H1 (cell line): ENCODE measurements around the gene CAPS. TPM values are rescaled to one million over a fixed set of nuclear protein-coding genes. Genes with fewer than 3 reads are reported as not detected.

Source experiments
- CTCF ChIA-PET: fragments of 300-600 bp; sonication (Branson Sonifier 250); formaldehyde crosslinking; loops from one replicate; lab custom pipeline; 2021; ENCODE audit not compliant: partially characterized antibody; lab: Charles Lee
- POLR2A ChIA-PET: fragments of 300-600 bp; sonication (Branson Sonifier 250); formaldehyde crosslinking; loops from one replicate; lab custom pipeline; 2021; ENCODE audit warnings: inconsistent platforms; ENCODE audit not compliant: partially characterized antibody; lab: Charles Lee
- DNase-seq, 2 experiments: peaks; one replicate each; pipeline versions ENCODE4 v3.0.0 to v3.0.0-alpha.2; 2010 to 2022; ENCODE audit warnings: low spot score in 2 of 2, low read depth in 1 of 2, mixed read lengths in 1 of 2
- FAIRE-seq: peaks from 2 replicates; lab custom pipeline; 2011; peaks lifted over from hg19 to GRCh38; lab: Jason Lieb, UNC
- H2AFZ ChIP-seq: 2 replicates; pipeline ENCODE4 v1.8.1; 2012; ENCODE audit warnings: low read length, inconsistent platforms
- H2AK5ac ChIP-seq: 2 replicates; pipeline ENCODE4 v1.6.1; 2013; ENCODE audit warnings: low read depth, low read length
- H2BK120ac ChIP-seq: replicated peaks from 2 replicates; pipeline ENCODE3; 2013; ENCODE audit warnings: low read depth, low read length, inconsistent platforms
- H2BK12ac ChIP-seq: 2 replicates; pipeline ENCODE4 v1.6.1; 2013; ENCODE audit warnings: low read depth, low read length
- H2BK15ac ChIP-seq: 2 replicates; pipeline ENCODE4 v1.6.1; 2013; ENCODE audit warnings: low read length
- H2BK20ac ChIP-seq: 2 replicates; pipeline ENCODE4 v1.6.1; 2013; ENCODE audit warnings: low read length
- H2BK5ac ChIP-seq: 2 replicates; pipeline ENCODE4 v1.6.1; 2013; ENCODE audit warnings: low read depth, low read length
- H3K14ac ChIP-seq: 2 replicates; pipeline ENCODE4 v1.6.1; 2013; ENCODE audit warnings: inconsistent platforms; ENCODE audit not compliant: insufficient read length
- H3K18ac ChIP-seq: 2 replicates; pipeline ENCODE4 v1.6.1; 2013; ENCODE audit warnings: low read length; ENCODE audit errors: extremely low read depth
- H3K23ac ChIP-seq: 2 replicates; pipeline ENCODE4 v1.6.1; 2013; ENCODE audit warnings: inconsistent platforms; ENCODE audit not compliant: insufficient read length
- H3K23me2 ChIP-seq: 2 replicates; pipeline ENCODE4 v1.6.1; 2013; ENCODE audit warnings: low read depth, low read length
- H3K27ac ChIP-seq: 2 replicates; pipeline ENCODE4 v1.6.1; 2011; ENCODE audit warnings: low read depth, low read length, inconsistent platforms
- H3K27me3 ChIP-seq, 4 experiments: replicated peaks in 1 of 4; 1 replicate in 1 of 4; 2 replicates in 3 of 4; pipeline versions ENCODE4 v1.6.1 to v1.8.1; 2011 to 2013; ENCODE audit warnings: low read length in 3 of 4, mild to moderate bottlenecking in 3 of 4, inconsistent platforms in 2 of 4, mixed read lengths in 2 of 4, moderate library complexity in 1 of 4; ENCODE audit not compliant: control insufficient read depth in 3 of 4, insufficient read depth in 3 of 4; ENCODE audit errors: extremely low read depth in 1 of 4
- H3K36me3 ChIP-seq, 4 experiments: 2 replicates each; pipeline versions ENCODE4 v1.6.1 to v1.8.1; 2011 to 2013; ENCODE audit warnings: mild to moderate bottlenecking in 4 of 4, low read length in 3 of 4, moderate library complexity in 2 of 4, control low read depth in 1 of 4, inconsistent platforms in 1 of 4; ENCODE audit not compliant: insufficient read depth in 4 of 4, control insufficient read depth in 2 of 4
- H3K4ac ChIP-seq: replicated peaks from 2 replicates; pipeline ENCODE3; 2013; ENCODE audit warnings: low read length, low read depth, mixed read lengths, inconsistent platforms; ENCODE audit not compliant: insufficient read length
- H3K4me1 ChIP-seq, 4 experiments: replicated peaks in 1 of 4; 1 replicate in 1 of 4; 2 replicates in 3 of 4; pipeline versions ENCODE4 v1.6.1 to v1.8.1; 2011 to 2013; ENCODE audit warnings: low read length in 3 of 4, inconsistent platforms in 2 of 4, mixed read lengths in 1 of 4; ENCODE audit not compliant: insufficient read depth in 4 of 4, control insufficient read depth in 3 of 4
- H3K4me2 ChIP-seq, 2 experiments: 2 replicates each; pipeline versions ENCODE4 v1.6.1 to v1.8.1; 2011 to 2013; ENCODE audit warnings: low read depth in 2 of 2, low read length in 2 of 2, control low read depth in 1 of 2, inconsistent platforms in 1 of 2, mild to moderate bottlenecking in 1 of 2; ENCODE audit not compliant: insufficient read depth in 1 of 2
- H3K4me3 ChIP-seq, 4 experiments: fragments of 200-600, 300-600 bp in 1 of 4; sonication (generic), shearing (Covaris generic), sonication (Bioruptor Twin) in 1 of 4; 2 replicates each; pipeline versions ENCODE4 v1.5.1 to v1.8.1; 2011 to 2016; ENCODE audit warnings: low read length in 4 of 4, low read depth in 3 of 4, control low read depth in 2 of 4, inconsistent platforms in 2 of 4, mild to moderate bottlenecking in 2 of 4, mixed read lengths in 1 of 4, moderate library complexity in 1 of 4; ENCODE audit not compliant: insufficient read depth in 2 of 4; ENCODE audit errors: extremely low read depth in 1 of 4
- H3K56ac ChIP-seq: replicated peaks from 2 replicates; pipeline ENCODE3; 2013; ENCODE audit warnings: low read depth, mild to moderate bottlenecking, mixed read lengths, low read length, inconsistent platforms; ENCODE audit not compliant: insufficient read length
- H3K79me1 ChIP-seq: 2 replicates; pipeline ENCODE4 v1.6.1; 2013; ENCODE audit warnings: low read depth, low read length, control low read depth
- H3K79me2 ChIP-seq, 2 experiments: 2 replicates each; pipeline versions ENCODE4 v1.6.1 to v1.8.1; 2012 to 2013; ENCODE audit warnings: low read length in 2 of 2, mild to moderate bottlenecking in 2 of 2, inconsistent platforms in 1 of 2; ENCODE audit not compliant: insufficient read depth in 2 of 2, control insufficient read depth in 1 of 2
- H3K9ac ChIP-seq, 4 experiments: replicated peaks in 1 of 4; 1 replicate in 1 of 4; 2 replicates in 3 of 4; pipeline versions ENCODE4 v1.6.1 to v1.8.1; 2011 to 2013; ENCODE audit warnings: low read depth in 3 of 4, low read length in 3 of 4, control low read depth in 2 of 4, mild to moderate bottlenecking in 2 of 4, moderate library complexity in 2 of 4, inconsistent platforms in 1 of 4; ENCODE audit errors: extremely low read depth in 1 of 4
- H3K9me3 ChIP-seq, 2 experiments: 2 replicates each; pipeline versions ENCODE4 v1.6.1 to v1.8.1; 2012 to 2013; ENCODE audit warnings: mild to moderate bottlenecking in 2 of 2, moderate library complexity in 2 of 2, control low read depth in 1 of 2, inconsistent platforms in 1 of 2, low read depth in 1 of 2, low read length in 1 of 2, mixed read lengths in 1 of 2; ENCODE audit not compliant: insufficient read depth in 2 of 2
- H4K20me1 ChIP-seq, 2 experiments: replicated peaks in 1 of 2; 2 replicates each; pipeline versions ENCODE3 to v1.8.1; 2011 to 2013; ENCODE audit warnings: inconsistent platforms in 2 of 2, low read length in 2 of 2, mild to moderate bottlenecking in 1 of 2; ENCODE audit not compliant: insufficient read depth in 2 of 2, control insufficient read depth in 1 of 2
- H4K5ac ChIP-seq: 2 replicates; pipeline ENCODE4 v1.6.1; 2013; ENCODE audit warnings: low read length, low read depth, mixed read lengths, inconsistent platforms; ENCODE audit not compliant: insufficient read length
- H4K8ac ChIP-seq: 2 replicates; pipeline ENCODE4 v1.8.0; 2013; ENCODE audit warnings: mild to moderate bottlenecking, moderate library complexity, low read length, inconsistent platforms; ENCODE audit not compliant: insufficient read depth; ENCODE audit errors: extremely low read depth
- H4K91ac ChIP-seq: replicated peaks from 2 replicates; pipeline ENCODE3; 2013; ENCODE audit warnings: low read length, mixed read lengths, inconsistent platforms; ENCODE audit not compliant: insufficient read length
- BCL11A ChIP-seq, 2 experiments: IDR thresholded peaks; one replicate each; pipeline ENCODE4 v1.6.1; 2011; ENCODE audit warnings: low read depth in 2 of 2, low read length in 2 of 2, mild to moderate bottlenecking in 2 of 2
- CTCF ChIP-seq, 3 experiments: IDR thresholded peaks; 1 replicate in 2 of 3; 2 replicates in 1 of 3; pipeline versions ENCODE4 v1.5.1 to v1.6.1; 2011; ENCODE audit warnings: low read length in 3 of 3, mild to moderate bottlenecking in 3 of 3, inconsistent platforms in 2 of 3, low read depth in 1 of 3, moderate library complexity in 1 of 3; ENCODE audit not compliant: insufficient read depth in 1 of 3; ENCODE audit errors: control extremely low read depth in 1 of 3
- RNF2 ChIP-seq: fragments of 200-900, 300-1000 bp; sonication (generic); IDR thresholded peaks from 2 replicates; pipeline ENCODE4 v1.7.1; 2016; ENCODE audit warnings: borderline replicate concordance, low read depth, mild to moderate bottlenecking, antibody characterized with exemption, low read length; ENCODE audit not compliant: poor library complexity, severe bottlenecking; ENCODE audit errors: missing control alignments
- SUZ12 ChIP-seq: fragments of 200-600 bp; sonication (generic); IDR thresholded peaks from 2 replicates; pipeline ENCODE4 v1.6.1; 2012; ENCODE audit warnings: mild to moderate bottlenecking, inconsistent platforms, low read length, moderate library complexity, mixed read lengths
- ZNF274 ChIP-seq: IDR thresholded peaks from 2 replicates; pipeline ENCODE4 v1.7.0; 2012; ENCODE audit warnings: low read length, borderline replicate concordance; ENCODE audit errors: extremely low read depth
- WGBS, 2 experiments: shearing (Covaris generic) in 1 of 2; methylation state at CpG; one replicate each; pipeline versions ENCODE4 v1.1.6 to v1.1.7; 2013 to 2015; ENCODE audit warnings: low lambda C conversion rate in 2 of 2, mixed read lengths in 2 of 2, inconsistent platforms in 1 of 2, low coverage in 1 of 2, missing lambda C conversion rate in 1 of 2; ENCODE audit not compliant: insufficient replicate concordance in 2 of 2, insufficient coverage in 1 of 2, insufficient read length in 1 of 2; ENCODE audit errors: extremely low coverage in 1 of 2, missing lambda C conversion rate in 1 of 2; 5-methylcytosine and 5-hydroxymethylcytosine counted together
- polyA plus RNA-seq, 7 experiments: library from polyadenylated mRNA; depleted of rRNA in 3 of 7; stranded (reverse) in 5 of 7; unstranded in 2 of 7; fragments of >200 nt in 5 of 7; fragments of 200-250 nt in 2 of 7; gene quantifications; 1 replicate in 5 of 7; 2 replicates in 1 of 7; 4 replicates in 1 of 7; pipeline versions ENCODE4 v1.2.1 to v1.2.3, GENCODE V29; 2011 to 2013; ENCODE audit warnings: missing spikeins in 2 of 7, mixed read lengths in 2 of 7
- total RNA-seq: library from RNA; stranded (reverse); fragmentation: NEBNext Ultra II Directional; extraction: Animal tissue kit (Norgen Biotek cat#: 25700); gene quantifications from 2 replicates; pipeline ENCODE4 v1.2.1, GENCODE V29; 2021

Gene CAPS
- total and polyA plus RNA-seq, 2 of the 8 experiments (the other 6 are each of a cell fraction or from before 2014, with no cell fraction given) = 2.1 to 2.4 TPM

- Histone ChIP-seq H3K56ac (no peak overlapping the region), H3K36me3 (peaks cover 0 to 21% (median 9%) of the 10 kb centered on the region in 4 experiments; a peak in 5 of 8 replicates), H2BK5ac (0 out of 2 replicates have a peak overlapping the region, but pooled peaks have one; percentile 24), H2BK15ac (no peak overlapping the region), H4K20me1 (peaks cover 30 to 35% of the 10 kb centered on the region in 2 experiments), H2BK20ac (no peak overlapping the region), H2BK12ac (no peak overlapping the region), H3K4ac (no peak overlapping the region), H3K27me3 (no peaks in the 10 kb centered on the region), H3K27ac (no peak overlapping the region), H3K23ac (no peak overlapping the region), H3K79me2 (peaks cover 0 to 61% of the 10 kb centered on the region in 2 experiments; a peak in 3 of 4 replicates), H2BK120ac (no peak overlapping the region), H3K4me2 (no peak overlapping the region), H3K4me3 (no peak overlapping the region), H4K5ac (no peak overlapping the region), H3K23me2 (no peaks in the 10 kb centered on the region), H3K9me3 (no peaks in the 10 kb centered on the region), H3K9ac (0 out of 7 replicates have a peak overlapping the region, but pooled peaks of 1 of the 4 experiments have one; percentile 11), H3K79me1 (peaks cover 21% of the 10 kb centered on the region), H3K18ac (no peak overlapping the region), H4K8ac (no peak overlapping the region), H2AK5ac (no peak overlapping the region), H4K91ac (no peak overlapping the region), H3K14ac (no peak overlapping the region), H3K4me1 (peaks cover 0 to 1% (median 0%) of the 10 kb centered on the region in 4 experiments; a peak in 4 of 7 replicates), H2AFZ (no peak overlapping the region)
- 85% methylated on average over 10 of the region's 10 CpGs; no CpG with 5 or more reads in 1 of the 2 experiments for WGBS, 2 experiments
- CTCF ChIA-PET = interaction anchor here (0.6 to 2.5 kb wide), 9 partner anchors 8 to 1322 kb away, joined by 3 to 10 read pairs (median 3); no protein-coding TSS in a partner anchor
- DNase-seq (no peak), FAIRE-seq (no peak)
- POLR2A ChIA-PET = interaction anchor here (0.6 to 1.9 kb wide), 3 partner anchors 8 to 115 kb away, joined by 3 to 4 read pairs (median 4); no protein-coding TSS in a partner anchor
- TF ChIP-seq RNF2 (no peak), ZNF274 (no peak), SUZ12 (no peak), CTCF (IDR thresholded peaks at IDR 0.05; ENCODE audit: control extremely low read depth in 1 of 3, insufficient read depth in 1 of 3, low read depth in 1 of 3, low read length in 3 of 3) (no peak), BCL11A (IDR thresholded peaks at IDR 0.05; ENCODE audit: low read depth in 2 of 2, low read length in 2 of 2) (no peak)
Measured at GRCh38 chr19:5943623-5944022, 29.6 kb downstream of the CAPS start.
